Measurements from ENCODE around the gene LIME1.

The LIME1 gene, protein sequence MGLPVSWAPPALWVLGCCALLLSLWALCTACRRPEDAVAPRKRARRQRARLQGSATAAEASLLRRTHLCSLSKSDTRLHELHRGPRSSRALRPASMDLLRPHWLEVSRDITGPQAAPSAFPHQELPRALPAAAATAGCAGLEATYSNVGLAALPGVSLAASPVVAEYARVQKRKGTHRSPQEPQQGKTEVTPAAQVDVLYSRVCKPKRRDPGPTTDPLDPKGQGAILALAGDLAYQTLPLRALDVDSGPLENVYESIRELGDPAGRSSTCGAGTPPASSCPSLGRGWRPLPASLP

DNA sequence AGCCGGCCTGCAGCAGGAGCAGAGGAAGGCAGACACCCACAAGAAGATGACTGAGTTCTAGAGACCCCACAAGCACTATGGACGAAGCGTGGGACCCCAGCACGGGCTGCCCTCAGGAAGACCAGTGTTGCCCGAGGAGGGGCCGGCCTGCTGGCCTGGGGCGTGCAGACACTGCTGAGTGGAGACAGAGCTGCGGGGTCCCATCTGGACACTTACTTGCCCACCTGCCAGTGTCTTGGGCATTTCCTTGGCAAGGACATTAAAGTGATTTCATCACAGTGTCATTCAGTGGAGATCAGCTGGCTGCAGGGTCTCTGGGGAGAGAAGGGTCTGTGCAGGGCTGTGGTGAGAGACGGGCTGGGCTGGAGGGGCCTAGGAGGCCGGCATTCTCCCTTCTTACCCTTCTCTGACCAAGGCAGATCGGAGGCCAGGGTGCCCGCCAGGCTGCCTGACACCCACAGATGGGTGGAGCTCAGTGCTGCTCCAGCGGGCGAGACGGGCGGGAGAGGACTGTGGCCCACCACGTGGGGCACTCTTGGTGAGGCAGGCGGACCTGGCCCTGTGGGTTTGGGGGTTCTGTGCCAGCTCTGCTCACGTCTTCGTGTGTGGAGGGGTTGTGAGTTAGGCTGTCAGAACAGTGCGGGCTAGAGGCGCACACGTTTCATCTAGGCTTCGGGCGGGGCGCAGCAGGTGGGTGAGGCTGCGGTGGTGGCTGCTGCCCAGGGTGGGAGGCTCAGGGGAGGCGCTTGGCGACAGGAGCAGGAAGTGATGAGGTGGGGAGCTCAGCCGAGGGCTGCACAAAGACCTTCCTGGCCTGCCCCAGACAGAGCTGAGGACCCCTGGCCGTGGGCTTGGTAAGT, at the start of gene LIME1:
LIME1 (plus strand) TSS at position 806 of the 860 bp plus-strand sequence. CDS start 886 bp downstream, outside the sequence.
- DNase-seq, result no peak

DNA sequence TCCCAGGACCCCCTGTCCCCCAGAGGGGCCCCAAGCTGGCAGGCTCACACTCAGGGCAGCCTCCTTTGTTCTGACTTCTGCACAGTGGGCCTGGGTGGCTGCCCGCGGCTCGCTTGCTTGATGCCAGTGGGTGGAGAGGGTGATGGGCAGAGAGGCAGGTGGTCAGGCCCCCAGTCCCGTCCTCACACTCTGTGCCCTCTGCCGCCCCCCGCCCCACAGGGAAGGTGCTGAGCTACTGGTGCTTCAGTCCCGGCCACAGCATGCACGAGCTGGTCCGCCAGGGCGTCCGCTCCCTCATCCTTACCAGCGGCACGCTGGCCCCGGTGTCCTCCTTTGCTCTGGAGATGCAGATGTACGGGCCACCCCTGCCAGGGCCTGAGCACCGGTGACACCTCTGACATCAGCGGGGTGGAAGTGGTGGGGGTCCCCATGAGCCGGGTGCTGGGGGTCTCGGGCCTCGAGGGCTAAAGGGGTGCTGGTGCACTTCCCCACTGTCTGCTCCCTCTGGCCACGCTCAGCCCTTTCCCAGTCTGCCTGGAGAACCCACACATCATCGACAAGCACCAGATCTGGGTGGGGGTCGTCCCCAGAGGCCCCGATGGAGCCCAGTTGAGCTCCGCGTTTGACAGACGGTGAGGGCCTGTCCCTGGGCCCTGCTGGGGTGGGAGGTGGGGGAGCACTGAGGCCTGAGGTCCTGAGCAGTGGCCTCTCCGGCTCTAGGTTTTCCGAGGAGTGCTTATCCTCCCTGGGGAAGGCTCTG, 48.9 kb upstream of the LIME1 start:
- no peak for DNase-seq

DNA sequence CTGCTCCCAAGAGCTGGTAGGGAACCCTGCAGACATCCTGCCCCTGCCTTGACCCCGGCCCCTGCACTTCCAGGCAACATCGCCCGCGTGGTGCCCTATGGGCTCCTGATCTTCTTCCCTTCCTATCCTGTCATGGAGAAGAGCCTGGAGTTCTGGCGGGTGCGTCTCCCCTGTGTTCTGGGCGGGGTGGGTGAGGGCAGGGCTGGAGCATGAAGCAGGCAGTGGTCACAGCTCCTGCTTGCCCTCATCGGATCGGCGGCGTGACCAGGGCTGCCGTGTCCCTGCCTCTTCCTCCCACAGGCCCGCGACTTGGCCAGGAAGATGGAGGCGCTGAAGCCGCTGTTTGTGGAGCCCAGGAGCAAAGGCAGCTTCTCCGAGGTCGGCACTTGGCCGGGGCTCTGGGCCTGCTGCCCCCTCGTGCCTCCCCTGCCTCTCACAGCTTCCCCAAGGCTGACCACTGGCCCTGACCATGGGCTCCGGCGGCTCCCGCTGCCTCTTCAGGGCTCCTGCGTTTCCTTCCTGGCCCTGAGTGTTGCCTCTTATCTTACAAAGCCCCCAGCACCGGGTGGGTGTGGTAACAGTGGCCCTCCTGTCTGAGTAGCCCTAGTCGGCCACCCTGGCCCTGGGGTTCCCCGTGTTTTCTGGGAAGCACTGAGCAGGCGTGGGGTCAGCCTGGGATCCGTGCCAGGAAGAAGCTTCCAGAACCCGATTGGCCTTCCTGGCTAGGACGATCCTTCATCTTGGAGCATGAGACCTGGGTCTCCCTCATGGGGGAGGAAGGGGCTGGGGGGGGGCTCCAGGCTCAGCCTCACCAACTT, 48.0 kb upstream of the LIME1 start:
- no peak for DNase-seq

DNA sequence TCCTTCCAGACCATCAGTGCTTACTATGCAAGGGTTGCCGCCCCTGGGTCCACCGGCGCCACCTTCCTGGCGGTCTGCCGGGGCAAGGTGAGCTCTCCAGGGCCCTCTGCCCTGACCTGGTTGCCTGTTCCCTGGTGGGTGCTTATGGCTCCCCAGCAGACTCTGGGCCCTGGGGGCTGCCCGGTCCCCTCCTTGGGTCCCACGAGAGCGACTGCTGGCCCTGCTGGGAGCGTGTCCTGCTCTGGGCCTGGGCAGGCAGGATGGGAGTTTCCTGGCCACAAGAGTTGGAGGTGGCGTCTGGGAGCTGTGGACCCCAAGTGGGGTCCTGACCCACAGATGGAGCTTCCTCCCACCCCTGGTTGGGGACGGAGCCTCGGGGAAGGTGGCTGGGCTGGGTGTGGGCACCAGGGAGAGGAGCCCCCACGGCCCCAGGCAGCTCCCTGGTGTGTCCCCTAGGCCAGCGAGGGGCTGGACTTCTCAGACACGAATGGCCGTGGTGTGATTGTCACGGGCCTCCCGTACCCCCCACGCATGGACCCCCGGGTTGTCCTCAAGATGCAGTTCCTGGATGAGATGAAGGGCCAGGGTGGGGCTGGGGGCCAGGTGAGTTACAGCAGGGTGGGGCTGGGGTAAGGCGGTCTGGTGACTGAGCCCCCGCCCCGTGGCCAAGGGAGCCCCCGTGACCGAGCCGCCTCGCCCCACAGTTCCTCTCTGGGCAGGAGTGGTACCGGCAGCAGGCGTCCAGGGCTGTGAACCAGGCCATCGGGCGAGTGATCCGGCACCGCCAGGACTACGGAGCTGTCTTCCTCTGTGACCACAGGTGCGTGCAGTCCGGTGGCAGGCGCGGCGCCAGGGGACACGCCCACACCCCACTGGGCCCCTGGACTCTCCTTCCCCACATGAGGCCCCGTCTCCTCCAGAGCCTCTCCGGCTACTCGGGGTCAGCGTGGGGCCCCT, 47.1 kb upstream of the LIME1 start:
- DNase-seq, result no peak

DNA sequence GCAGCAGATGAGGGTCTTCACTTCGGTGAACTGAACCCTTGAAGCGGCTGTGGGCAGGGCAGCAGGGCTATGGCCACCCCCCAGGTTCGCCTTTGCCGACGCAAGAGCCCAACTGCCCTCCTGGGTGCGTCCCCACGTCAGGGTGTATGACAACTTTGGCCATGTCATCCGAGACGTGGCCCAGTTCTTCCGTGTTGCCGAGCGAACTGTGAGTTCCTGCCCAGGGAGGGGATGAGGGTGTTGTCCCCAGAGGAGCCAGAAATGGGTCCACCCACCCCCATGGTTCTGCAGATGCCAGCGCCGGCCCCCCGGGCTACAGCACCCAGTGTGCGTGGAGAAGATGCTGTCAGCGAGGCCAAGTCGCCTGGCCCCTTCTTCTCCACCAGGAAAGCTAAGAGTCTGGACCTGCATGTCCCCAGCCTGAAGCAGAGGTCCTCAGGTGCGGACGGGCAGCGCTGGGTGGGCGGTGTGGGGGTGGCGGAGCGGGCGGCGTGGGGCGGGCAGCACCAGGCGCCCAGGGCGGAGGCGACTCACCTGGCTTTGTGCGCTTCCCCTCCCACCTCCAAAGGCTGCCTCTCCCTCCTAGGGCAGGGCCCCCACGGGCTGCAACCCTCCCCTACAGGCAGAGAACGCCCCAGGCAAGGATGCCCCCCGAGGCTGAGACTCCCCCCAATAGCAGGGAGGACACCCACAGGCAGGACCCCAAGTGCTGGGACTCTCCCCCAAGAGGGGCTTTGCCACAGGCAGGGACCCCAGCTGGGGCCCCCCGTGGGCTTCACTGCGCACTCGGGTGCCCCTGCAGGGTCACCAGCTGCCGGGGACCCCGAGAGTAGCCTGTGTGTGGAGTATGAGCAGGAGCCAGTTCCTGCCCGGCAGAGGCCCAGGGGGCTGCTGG, 46.2 kb upstream of the LIME1 start:
- no peak for DNase-seq

DNA sequence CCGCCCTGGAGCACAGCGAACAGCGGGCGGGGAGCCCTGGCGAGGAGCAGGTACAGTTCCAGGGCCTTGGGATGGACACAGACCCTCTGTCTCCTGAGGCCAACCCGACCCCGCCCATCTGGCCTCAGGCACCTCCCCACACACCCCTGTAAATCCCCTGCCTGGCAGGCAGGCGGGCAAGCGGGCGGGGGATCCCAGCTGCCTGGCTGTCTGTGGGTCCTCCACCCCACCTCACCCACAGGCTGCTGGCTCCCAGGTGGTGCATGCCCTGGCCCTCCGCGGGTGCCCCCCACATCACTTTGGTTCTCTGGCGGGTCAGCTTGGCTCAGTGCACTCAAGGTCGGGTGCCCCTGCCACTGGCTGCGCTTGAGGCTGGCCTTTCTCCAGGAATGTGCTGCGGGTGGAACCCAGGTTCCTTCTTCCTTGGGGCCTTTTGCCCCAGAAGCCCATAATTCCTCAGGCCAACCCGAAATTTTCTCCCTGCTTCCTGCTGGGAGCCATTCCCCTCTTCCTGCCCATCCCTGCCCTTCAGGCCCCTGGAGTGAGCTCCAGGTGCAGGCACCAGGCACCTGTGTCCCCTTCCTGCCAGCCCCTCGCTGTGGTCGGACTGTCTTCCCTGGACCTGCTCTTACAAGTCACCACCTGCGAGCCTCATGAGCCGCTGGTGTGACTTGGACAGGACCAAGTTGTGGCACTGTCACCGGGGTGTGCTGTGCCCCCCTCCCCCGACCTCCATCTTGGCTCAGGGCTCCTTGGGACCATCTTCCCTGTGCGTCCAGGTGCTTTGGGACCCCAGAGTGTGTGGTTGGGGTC, 45.4 kb upstream of the LIME1 start:
- DNase-seq, result no peak

DNA sequence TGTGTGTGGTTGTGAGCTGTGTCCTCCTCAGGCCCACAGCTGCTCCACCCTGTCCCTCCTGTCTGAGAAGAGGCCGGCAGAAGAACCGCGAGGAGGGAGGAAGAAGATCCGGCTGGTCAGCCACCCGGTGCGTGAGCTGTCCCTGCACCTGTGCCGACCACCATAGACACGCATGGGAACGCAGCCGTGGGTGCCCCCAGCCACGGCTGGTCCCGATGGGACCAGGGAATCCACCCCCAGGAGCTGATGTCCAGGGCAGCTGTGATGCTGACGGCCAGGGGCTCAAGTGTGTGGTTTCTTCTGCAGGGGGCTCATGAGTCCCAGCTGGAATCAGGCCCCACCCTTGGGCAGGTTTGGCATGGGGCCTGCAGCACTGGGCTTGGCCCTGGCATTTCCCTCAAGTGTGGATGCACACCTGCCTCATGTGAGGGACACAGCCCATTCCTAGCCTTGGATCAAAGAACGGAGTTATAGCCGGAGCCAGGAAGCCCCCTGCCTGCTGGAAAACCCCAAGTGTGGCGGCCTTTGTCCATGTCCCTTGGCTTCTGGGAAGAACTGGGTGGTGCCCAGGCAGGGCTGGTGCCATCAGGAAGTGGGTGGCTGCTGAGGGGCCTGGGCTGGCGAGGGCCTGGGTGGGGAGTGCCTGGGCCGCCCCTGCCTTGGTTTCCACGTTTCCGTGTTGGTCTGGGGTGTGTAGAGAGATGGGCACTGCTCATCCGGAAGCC, 44.6 kb upstream of the LIME1 start:
- DNase-seq, result no peak

DNA sequence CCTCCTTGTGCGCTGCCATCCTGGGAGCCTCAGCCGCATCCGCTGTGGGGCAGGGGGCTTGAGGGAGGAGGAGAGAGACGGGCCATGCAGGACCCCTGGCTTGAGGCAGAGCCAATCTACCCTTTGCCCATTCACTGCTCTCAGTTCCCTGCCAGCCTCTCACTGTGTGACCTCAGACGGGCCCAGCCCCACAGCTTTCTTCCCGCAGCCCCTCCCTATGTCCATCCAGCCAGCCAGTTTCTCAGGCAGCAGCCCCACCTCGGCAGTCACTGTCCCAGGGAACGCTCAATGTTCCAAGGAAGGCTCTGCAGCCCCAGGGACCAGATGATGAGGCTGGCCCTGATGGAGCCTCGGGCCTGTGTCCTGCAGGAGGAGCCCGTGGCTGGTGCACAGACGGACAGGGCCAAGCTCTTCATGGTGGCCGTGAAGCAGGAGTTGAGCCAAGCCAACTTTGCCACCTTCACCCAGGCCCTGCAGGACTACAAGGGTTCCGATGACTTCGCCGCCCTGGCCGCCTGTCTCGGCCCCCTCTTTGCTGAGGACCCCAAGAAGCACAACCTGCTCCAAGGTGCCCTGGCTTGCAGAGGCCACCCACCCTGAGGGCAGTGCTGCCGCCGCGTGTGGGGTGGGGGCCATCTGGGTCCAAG, 43.9 kb upstream of the LIME1 start:
- no peak for DNase-seq

DNA sequence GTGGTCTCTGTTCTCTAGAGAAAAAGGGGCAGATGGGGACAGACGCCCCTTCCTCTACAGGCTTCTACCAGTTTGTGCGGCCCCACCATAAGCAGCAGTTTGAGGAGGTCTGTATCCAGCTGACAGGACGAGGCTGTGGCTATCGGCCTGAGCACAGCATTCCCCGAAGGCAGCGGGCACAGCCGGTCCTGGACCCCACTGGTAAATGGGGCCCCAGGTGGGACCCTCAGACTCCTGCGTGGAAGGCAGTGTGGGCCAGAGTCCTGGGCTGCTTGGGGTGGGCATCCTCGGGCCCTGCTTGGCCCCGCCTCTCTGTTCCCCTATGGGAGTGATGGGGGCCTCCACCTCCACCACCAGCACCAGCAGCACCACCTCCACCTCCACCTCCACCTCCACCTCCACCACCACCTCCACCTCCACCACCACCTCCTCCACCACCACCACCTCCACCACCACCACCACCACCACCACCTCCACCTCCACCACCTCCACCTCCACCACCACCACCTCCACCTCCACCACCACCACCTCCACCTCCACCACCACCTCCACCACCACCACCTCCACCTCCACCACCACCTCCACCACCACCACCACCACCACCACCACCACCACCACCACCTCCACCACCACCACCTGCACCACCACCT, 43.3 kb upstream of the LIME1 start:
- no peak for DNase-seq

DNA sequence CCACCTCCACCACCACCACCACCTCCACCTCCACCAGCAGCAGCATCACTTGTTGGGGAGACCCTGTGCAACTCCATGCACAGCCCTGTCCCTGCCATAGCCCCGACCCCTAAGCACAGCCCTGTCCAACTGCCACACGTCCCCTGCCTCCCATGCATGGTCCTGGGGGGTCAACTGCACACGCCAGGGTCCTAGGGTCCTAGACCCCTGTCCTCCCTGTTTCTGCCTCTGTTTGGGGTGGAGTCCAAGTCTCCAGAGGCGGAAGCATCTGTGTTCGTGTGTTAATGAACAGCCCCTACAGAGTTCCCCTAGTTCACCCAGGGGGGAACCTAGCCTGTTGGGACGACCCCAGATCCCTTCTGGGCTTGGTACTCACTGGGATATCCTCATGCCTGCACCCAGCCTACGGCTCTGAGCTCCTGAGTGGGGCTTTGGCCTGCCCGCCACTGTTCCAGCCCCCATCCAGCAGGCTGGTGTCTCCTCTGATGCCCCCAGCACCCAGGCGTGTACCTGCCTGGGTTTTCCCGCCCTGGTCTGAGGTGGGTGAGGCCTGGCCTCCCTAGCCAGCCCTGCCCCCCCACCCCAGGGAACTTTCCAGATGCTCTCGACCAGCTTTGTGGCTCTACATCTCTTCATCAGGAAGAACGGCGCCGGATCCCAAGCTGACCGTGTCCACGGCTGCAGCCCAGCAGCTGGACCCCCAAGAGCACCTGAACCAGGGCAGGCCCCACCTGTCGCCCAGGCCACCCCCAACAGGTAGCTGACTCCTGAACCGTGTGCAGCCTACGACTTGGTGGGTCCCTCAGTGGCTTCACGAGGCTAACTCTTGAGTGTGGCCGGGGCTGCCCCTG, 42.5 kb upstream of the LIME1 start:
- DNase-seq, result no peak

DNA sequence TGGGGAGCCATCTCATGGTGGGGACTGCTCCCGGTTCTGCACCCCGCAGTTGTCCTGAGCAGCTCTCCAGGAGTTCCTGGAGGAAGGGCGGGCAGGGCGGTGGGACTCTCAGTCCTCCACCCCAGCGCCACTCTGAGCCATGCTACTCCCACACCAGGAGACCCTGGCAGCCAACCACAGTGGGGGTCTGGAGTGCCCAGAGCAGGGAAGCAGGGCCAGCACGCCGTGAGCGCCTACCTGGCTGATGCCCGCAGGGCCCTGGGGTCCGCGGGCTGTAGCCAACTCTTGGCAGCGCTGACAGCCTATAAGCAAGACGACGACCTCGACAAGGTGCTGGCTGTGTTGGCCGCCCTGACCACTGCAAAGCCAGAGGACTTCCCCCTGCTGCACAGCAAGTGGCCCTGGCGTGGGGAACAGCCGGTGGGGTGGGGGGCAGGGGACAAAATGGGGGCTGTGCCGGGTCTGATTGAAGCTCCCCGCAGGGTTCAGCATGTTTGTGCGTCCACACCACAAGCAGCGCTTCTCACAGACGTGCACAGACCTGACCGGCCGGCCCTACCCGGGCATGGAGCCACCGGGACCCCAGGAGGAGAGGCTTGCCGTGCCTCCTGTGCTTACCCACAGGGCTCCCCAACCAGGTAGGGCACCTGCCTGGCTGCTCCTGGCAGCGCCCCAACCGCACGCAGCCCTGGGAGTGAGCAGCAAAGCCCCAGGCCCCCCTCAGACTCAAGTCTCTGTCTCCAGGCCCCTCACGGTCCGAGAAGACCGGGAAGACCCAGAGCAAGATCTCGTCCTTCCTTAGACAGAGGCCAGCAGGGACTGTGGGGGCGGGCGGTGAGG, 41.7 kb upstream of the LIME1 start:
- no peak for DNase-seq

DNA sequence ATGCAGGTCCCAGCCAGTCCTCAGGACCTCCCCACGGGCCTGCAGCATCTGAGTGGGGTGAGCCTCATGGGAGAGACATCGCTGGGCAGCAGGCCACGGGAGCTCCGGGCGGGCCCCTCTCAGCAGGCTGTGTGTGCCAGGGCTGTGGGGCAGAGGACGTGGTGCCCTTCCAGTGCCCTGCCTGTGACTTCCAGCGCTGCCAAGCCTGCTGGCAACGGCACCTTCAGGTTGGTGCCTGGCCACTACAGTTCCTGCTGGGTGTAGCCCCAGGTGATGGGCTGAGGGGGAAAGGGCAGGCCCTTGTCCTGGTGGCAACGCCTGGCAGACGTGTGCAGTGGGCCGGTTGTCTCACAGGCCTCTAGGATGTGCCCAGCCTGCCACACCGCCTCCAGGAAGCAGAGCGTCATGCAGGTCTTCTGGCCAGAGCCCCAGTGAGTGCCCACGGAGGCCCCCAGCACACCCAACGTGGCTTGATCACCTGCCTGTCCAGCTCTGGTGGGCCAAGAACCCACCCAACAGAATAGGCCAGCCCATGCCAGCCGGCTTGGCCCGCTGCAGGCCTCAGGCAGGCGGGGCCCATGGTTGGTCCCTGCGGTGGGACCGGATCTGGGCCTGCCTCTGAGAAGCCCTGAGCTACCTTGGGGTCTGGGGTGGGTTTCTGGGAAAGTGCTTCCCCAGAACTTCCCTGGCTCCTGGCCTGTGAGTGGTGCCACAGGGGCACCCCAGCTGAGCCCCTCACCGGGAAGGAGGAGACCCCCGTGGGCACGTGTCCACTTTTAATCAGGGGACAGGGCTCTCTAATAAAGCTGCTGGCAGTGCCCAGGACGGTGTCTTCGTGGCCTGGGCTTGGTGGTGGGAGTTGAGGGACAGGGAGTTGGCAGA, 40.8 kb upstream of the LIME1 start:
- no peak for DNase-seq

DNA sequence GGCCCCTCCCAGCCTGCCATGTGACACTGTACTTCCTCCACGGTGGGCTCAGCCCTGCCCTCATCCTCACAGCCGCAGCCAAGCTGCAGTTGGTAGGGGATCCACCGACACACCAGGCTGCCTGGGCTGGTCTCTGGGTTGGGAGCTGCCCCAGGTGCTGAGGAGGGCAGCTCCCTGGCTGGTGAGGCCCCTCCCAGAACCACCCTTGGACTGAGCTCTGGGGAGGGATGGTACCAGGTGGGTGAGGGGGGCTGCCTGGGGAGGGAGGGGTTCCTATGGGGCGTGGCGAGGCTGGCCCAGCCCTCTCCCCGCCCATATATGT, 40.2 kb upstream of the LIME1 start:
- DNase-seq, result no peak

DNA sequence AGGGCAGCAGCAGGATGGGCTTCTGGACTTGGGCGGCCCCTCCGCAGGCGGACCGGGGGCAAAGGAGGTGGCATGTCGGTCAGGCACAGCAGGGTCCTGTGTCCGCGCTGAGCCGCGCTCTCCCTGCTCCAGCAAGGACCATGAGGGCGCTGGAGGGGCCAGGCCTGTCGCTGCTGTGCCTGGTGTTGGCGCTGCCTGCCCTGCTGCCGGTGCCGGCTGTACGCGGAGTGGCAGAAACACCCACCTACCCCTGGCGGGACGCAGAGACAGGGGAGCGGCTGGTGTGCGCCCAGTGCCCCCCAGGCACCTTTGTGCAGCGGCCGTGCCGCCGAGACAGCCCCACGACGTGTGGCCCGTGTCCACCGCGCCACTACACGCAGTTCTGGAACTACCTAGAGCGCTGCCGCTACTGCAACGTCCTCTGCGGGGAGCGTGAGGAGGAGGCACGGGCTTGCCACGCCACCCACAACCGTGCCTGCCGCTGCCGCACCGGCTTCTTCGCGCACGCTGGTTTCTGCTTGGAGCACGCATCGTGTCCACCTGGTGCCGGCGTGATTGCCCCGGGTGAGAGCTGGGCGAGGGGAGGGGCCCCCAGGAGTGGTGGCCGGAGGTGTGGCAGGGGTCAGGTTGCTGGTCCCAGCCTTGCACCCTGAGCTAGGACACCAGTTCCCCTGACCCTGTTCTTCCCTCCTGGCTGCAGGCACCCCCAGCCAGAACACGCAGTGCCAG, 39.7 kb upstream of the LIME1 start, which contains the start of gene TNFRSF6B:
TNFRSF6B (plus strand) TSS at position 25 of the 729 bp plus-strand sequence; CDS start at position 141, 116 bp downstream.
- DNase-seq, result no peak
